GM18526 (cell line): Measurements from ENCODE around the gene RAB5B.
A peak's percentile ranks its signal among the peaks of the same experiment; 100 is the strongest.

Source experiments
- POLR2A ChIP-seq: IDR thresholded peaks from 3 replicates; pipeline ENCODE4 v1.6.1; 2011; ENCODE audit not compliant: insufficient read length; ENCODE audit errors: extremely low read depth

RAB5B gene

DNA sequence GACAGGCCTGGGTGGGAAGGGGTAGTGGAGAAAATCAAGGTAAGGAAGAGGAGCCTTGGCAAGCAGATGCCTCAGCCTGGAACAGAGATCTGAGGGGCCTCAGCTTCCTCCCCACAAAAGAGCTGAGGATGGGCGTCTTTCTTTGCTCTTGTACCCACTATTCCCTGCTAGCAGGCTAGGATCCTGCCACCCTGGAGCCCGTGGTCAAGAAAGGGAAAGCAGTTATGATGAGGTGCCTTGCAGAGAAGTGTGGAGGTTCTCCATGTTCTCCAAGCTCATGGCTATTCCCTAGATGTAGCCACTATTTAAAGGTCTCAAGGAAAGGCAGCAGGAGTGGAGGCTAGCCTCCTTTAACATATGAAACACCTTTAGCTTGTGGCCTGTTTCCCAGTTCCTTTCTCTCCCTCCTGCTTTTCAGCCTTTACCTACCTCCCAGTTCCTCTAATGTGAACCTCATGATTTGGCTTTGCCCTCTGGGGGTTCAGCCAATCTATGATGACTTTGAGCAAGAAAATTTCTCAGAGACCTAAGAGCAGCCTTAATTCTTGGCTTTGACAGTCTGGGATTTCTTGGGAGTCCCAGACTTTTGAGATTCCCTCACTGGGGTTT lies 48.1 kb downstream of the RAB5B start:
- no peak for TF ChIP-seq POLR2A

DNA sequence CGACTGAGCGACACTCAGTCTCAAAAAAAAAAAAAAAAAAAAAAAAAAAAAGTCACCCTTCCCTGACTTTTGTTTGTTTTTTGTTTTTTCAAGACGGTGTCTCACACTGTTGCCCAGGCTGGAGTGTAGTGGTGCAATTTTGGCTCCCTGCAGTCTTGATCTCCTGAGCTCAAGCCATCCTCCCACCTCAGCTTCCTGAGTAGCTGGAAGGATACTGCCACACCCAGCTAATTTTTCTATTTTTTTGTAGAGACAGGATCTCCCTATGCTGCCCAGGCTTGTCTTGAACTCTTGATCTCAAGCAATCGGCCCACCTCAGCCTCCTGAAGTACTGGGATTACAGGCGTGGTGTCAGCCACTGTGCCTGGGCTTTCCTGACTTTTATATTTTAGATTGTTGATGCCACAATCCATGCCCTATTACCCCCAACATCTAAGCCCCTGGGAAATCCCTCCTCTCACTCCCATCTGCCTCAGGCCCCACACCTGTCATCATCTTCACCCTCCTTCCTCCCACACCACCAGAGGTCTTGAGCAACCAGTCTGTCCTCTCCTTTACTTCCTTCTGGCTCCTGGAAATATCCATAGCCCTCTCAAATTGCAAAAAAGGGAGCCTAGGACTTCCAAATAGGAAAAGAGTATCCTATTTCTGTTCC lies 54.8 kb downstream of the RAB5B start:
- no peak for TF ChIP-seq POLR2A

DNA sequence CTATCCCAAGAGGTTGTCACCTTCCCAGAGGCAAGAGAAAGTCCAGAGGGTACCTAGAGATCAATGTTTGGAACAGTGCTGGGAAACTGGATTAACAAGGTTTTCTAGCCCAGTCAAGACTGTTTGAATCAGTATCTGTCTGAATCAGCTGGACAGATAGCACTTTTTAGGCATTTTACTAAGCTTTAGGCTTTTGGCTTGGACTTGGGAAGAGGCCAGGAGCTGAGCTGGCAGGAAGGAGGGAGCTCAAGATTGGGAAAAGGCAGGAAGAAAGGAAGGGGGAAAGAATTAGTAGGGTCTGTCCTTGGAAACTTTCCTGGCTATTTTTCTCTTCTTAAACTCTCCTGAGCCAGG lies 55.3 kb downstream of the RAB5B start:
- TF ChIP-seq POLR2A: no peak

DNA sequence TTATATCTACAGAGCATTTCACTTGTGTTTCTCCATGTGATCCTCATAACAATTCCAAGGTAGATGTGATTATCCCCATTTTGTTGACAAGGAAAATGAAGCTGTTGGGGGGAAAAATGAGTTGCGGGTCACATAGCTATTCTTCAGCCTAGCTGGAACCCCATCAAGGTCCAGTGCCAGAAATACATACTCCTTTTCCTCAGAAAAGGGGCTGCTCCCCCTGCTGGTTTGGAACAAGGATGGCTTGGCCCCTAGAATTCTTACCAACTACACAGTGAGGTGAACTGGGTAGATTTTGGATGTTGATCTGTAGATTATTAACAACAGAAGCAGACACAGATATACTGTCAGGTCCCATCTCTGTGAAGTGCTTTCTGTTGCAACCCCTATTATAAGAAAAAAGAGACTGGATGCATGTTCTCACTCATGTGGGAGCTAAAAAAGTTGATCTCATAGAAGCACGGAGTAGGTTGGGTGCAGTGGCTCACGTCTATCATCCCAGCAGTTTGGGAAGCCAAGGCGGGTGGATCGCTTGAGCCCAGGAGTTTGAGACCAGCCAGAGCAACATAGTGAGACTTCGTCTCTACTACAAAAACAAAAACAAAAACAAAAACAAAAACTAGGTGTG lies 55.9 kb downstream of the RAB5B start:
- TF ChIP-seq POLR2A: no peak

DNA sequence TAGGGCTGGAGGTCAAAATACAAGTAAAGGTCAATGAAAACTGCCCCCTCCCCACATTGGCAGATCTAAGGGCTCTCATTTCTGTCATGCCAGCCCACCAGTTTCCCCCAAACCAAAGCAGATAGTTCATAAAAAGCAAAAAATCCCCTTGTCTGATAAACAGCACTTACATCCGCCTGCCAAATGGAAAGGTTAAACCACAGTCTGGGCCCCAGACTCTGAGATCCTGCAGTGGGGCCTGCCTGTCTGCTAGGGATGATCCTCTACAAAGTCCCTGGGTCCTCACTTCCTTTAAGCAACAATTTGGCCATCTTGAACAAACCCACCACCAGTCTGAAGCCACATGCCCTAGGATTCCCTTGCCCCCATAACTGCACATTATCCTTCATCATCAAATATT lies 58.1 kb downstream of the RAB5B start:
- TF ChIP-seq POLR2A: no peak

DNA sequence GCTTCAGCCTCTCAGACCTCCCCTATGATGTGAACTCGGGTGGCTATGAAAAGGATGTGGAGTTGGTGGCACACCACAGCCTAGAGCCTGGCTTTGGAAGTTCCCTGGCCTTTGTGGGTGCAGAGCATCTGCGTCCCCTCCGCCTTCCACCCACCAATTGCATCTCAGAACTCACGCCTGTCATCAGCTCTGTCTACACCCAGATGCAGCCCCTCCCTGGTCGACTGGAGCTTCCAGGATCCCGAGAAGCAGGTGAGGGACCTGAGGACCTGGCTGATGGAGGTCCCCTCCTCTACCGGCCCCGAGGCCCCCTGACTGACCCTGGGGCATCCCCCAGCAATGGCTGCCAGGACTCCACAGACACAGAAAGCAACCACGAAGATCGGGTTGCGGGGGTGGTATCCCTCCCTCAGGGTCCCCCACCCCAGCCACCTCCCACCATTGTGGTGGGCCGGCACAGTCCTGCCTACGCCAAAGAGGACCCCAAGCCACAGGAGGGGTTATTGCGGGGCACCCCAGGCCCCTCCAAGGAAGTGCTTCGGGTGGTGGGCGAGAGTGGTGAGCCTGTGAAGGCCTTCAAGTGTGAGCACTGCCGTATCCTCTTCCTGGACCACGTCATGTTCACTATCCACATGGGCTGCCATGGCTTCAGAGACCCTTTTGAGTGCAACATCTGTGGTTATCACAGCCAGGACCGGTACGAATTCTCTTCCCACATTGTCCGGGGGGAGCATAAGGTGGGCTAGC lies 60.9 kb downstream of the RAB5B start:
- TF ChIP-seq POLR2A: no peak

DNA sequence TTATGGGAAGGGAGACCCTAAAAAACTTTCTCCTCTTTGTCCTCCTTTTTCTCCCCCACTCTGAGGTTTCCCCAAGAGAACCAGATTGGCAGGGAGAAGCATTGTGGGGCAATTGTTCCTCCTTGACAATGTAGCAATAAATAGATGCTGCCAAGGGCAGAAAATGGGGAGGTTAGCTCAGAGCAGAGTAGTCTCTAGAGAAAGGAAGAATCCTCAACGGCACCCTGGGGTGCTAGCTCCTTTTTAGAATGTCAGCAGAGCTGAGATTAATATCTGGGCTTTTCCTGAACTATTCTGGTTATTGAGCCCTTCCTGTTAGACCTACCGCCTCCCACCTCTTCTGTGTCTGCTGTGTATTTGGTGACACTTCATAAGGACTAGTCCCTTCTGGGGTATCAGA lies 63.3 kb downstream of the RAB5B start:
- no peak for TF ChIP-seq POLR2A

DNA sequence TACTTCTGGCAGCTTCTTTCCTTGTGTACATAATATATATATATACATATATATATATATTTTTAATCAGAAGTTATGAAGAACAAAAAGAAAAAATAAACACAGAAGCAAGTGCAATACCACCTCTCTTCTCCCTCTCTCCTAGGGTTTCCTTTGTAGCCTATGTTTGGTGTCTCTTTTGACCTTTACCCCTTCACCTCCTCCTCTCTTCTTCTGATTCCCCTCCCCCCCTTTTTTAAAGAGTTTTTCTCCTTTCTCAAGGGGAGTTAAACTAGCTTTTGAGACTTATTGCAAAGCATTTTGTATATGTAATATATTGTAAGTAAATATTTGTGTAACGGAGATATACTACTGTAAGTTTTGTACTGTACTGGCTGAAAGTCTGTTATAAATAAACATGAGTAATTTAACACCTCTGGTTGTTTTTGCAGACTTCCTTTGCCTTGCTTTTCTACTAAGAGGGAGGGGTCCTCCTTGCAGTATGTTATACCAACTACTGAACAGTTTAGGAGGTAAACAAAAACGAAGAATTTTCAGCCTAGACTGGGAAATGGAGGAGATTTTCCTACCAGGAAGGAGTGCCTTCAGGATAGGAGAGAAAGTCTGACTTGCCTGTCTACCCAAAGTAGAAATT lies 64.3 kb downstream of the RAB5B start:
- TF ChIP-seq POLR2A: no peak

DNA sequence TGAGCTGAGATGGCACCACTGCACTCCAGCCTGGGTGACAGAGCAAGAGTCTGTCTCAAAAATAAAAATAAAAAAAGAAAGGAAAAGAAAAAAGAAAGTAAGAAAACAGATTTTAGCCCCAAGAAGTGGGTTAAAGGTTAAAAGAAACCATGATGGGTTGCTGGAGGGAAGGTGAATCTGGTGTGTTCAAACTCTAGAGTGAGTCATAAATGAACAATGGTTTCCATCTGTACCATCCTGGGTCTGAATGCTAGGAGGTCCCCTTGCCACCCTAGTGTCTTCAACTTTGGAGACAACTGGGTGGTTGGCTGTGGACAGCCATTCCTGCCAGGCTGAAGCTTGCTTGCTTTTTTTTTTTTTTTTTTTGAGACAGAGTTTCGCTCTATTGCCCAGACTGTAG lies 66.3 kb downstream of the RAB5B start:
- no peak for TF ChIP-seq POLR2A

DNA sequence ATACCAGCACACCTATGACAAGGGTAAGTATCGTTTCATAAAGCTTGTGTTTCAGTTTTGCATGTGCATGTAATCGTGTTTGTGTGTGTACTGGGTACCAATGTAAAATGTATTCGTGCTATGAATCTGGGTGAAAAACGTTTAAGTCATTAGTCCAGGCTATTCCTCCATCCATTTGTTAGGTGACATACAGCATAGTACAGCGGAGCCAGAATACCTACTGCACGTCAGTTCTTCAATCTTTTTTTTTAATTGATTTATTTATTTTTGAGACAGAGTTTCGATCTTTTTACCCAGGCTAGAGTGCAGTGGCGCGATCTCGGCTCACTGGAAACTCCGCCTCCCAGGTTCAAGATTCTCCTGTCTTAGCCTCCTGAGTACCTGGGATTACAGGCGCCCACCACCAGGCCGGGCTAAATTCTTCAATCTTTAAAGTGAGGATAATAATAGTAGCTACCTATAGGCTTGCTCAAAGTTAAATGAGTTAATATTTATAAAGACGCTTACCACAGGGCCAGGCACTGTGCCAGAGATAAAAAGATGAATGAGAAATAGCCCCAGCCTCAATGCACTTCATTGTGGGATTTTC lies 67.2 kb downstream of the RAB5B start:
- no peak for TF ChIP-seq POLR2A

DNA sequence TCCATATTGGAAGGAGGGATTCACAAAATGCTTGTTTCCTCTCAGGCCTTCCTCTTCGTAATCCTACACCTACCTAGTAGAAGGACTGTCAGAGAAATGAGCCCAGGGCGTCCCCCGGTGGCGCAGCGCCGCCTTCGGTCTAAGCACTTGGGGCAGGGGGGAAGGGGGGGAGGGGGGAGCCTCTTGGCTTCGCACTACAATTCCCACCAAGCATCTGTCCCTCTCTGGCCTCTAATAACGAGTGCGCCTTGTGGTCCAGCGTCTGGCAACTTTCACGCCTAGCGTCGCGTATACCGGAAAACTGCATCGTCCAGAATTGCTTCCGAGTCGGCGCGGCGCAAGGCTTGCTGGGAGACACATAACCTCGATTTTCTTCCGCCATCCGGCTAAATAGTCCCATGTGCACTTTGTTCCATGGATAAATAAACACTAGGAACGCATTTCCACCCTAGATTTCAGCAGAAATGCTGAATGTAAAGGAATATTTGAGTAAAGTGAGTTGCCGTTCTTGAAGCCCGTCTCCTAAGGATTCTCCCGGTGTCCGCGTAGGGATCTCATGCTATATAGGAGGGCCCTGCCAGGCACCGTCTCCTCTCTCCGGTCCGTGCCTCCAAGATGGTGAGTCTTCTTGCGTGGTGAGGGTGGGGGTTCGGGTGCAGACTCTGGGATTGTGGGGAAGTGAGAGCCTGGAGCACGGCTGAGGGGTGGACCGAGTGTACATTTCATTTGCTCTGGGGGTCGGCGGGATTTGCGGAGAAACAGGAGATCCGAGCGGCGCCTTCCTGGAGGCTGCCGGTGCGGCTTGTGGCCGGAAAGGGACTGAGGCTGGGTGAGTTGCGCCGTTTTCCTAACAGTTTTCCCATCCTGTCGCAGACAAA lies 67.9 kb downstream of the RAB5B start, which contains the start of gene RPS26:
Gene RPS26 (plus strand): TSS at position 367 of the 878 bp plus-strand sequence. CDS start 249 bp downstream, at position 616.
- TF ChIP-seq POLR2A: peak; percentile 99

DNA sequence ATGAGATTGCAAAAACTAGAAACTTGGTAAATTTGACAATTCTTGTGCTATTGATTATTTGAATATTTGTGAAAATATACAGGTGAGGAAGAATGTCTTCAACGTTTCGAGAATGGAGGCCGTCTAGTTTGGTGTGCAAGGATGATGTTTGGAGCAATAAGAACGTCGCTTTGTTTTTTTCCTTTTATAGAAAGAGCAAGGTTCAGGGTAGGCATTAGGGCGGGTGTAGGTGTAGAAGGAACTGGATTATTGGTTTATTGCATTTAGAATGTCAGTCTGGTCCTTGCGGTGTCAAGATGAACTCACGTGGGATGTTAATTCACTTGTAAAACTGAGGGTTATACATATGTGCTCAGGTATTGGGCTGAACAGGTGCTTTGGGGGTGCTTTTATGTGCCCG lies 69.0 kb downstream of the RAB5B start:
- TF ChIP-seq POLR2A: no peak
